ENCODE results near the gene OCA2.

OCA2 gene

DNA sequence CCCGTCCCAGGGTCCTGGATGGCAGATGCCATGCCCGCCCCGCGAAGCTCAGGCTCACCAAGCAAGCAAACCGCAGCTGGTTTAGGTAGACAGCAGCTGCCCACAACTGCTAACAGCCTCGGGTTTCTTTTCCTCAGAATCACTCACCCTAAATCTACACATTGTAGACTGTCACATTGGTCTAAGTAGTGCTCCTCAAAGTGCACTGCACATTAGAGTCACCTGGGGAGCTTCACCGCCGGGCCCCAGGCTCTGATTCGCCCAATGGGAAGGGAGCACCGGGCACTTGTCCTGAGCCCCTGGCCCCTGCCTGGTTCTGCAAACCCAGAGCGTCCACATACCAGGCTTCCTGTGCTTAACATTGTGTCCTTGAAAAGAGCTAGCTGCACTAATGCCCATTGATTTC lies 752 bp downstream of the OCA2 start:
- no peak overlapping the region for H2AFZ ChIP-seq (ENCODE audit: low read length)
- peaks cover 9% of the 10 kb centered on the region; the same call in 1 of the 2 replicates for H3K27me3 ChIP-seq (replicated peaks; ENCODE audit: insufficient read depth, low read length)
- no peaks in the 10 kb centered on the region for H3F3A ChIP-seq (ENCODE audit: insufficient read depth, low read length)
- no peak for DNase-seq
- H3K79me2 ChIP-seq (ENCODE audit: low read length), result no peaks in the 10 kb centered on the region
- no peaks in the 10 kb centered on the region for H4K20me1 ChIP-seq (ENCODE audit: insufficient read depth, low read length)
- no peaks in the 10 kb centered on the region for H3K9me2 ChIP-seq (replicated peaks; ENCODE audit: insufficient read depth, low read length)
- H3K4me1 ChIP-seq (ENCODE audit: low read length), result no peaks in the 10 kb centered on the region
- TF ChIP-seq EZH2phosphoT487 (IDR thresholded peaks at IDR 0.05; ENCODE audit: low read length) (no peak), EZH2 (optimal IDR thresholded peaks at IDR 0.05; ENCODE audit: low read depth, low read length) (no peak)
- TF ChIP-seq, protein P1, sequence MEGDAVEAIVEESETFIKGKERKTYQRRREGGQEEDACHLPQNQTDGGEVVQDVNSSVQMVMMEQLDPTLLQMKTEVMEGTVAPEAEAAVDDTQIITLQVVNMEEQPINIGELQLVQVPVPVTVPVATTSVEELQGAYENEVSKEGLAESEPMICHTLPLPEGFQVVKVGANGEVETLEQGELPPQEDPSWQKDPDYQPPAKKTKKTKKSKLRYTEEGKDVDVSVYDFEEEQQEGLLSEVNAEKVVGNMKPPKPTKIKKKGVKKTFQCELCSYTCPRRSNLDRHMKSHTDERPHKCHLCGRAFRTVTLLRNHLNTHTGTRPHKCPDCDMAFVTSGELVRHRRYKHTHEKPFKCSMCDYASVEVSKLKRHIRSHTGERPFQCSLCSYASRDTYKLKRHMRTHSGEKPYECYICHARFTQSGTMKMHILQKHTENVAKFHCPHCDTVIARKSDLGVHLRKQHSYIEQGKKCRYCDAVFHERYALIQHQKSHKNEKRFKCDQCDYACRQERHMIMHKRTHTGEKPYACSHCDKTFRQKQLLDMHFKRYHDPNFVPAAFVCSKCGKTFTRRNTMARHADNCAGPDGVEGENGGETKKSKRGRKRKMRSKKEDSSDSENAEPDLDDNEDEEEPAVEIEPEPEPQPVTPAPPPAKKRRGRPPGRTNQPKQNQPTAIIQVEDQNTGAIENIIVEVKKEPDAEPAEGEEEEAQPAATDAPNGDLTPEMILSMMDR (IDR thresholded peaks at IDR 0.05; ENCODE audit: low read length), result no peak
- H3K9me3 ChIP-seq (replicated peaks; ENCODE audit: insufficient read depth, low read length), result no peaks in the 10 kb centered on the region
- H3K9ac ChIP-seq (ENCODE audit: low read length), result no peak overlapping the region
- H3K27ac ChIP-seq (ENCODE audit: low read length), result no peak overlapping the region
- no peak overlapping the region for H3K4me3 ChIP-seq (ENCODE audit: low read length)
- no peaks in the 10 kb centered on the region for H3K36me3 ChIP-seq (replicated peaks; ENCODE audit: insufficient read depth, low read length)
- no peak overlapping the region for H3K4me2 ChIP-seq (ENCODE audit: low read depth, low read length)

DNA sequence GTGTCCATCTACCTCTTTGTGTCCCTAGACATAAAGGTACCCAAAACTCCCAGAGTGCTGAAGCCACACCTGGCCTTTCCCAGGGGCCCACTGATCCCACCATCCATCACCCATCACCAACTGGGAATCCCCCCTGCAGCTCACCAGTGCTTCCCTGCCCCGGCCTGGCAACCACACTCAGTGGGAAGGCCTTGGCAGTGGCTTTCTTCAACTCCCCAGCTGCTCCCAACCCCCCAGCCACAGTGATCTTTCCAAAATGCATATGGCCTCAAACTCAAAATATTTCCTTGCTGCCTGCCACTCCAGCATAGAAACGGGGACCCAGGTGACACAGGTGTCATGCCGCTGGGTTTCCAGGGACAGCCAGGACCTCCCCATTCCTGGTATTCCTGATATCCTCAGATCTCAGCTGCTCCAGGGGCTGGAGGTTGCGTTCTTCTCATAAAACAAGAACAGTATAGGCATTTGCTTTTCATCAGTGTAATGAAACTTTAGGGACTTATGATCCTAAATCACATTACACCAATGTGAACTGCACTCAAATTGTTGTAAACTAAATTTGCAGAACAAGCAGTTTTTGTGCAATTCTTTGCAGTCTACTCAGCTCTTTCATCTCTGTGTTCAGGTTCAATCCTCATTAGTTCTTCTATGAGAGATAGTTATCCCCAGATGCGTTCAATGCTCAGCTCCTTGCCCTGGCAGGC lies 1.3 kb downstream of the OCA2 start:
- H4K20me1 ChIP-seq (ENCODE audit: insufficient read depth, low read length), result no peaks in the 10 kb centered on the region
- H3K9me3 ChIP-seq (replicated peaks; ENCODE audit: insufficient read depth, low read length), result no peaks in the 10 kb centered on the region
- TF ChIP-seq, protein P1 (IDR thresholded peaks at IDR 0.05; ENCODE audit: low read length), result no peak
- TF ChIP-seq EZH2phosphoT487 (IDR thresholded peaks at IDR 0.05; ENCODE audit: low read length) (no peak), EZH2 (optimal IDR thresholded peaks at IDR 0.05; ENCODE audit: low read depth, low read length) (no peak)
- H3K27ac ChIP-seq (ENCODE audit: low read length), result no peak overlapping the region
- no peak overlapping the region for H3K4me2 ChIP-seq (ENCODE audit: low read depth, low read length)
- H3K4me3 ChIP-seq (ENCODE audit: low read length), result no peak overlapping the region
- H3K4me1 ChIP-seq (ENCODE audit: low read length), result no peaks in the 10 kb centered on the region
- no peaks in the 10 kb centered on the region for H3K79me2 ChIP-seq (ENCODE audit: low read length)
- H3K36me3 ChIP-seq (replicated peaks; ENCODE audit: insufficient read depth, low read length), result no peaks in the 10 kb centered on the region
- no peak overlapping the region for H3K9ac ChIP-seq (ENCODE audit: low read length)
- no peak for DNase-seq
- peaks cover 9% of the 10 kb centered on the region; the same call in 1 of the 2 replicates for H3K27me3 ChIP-seq (replicated peaks; ENCODE audit: insufficient read depth, low read length)
- no peak overlapping the region for H2AFZ ChIP-seq (ENCODE audit: low read length)
- no peaks in the 10 kb centered on the region for H3K9me2 ChIP-seq (replicated peaks; ENCODE audit: insufficient read depth, low read length)
- H3F3A ChIP-seq (ENCODE audit: insufficient read depth, low read length), result no peaks in the 10 kb centered on the region

DNA sequence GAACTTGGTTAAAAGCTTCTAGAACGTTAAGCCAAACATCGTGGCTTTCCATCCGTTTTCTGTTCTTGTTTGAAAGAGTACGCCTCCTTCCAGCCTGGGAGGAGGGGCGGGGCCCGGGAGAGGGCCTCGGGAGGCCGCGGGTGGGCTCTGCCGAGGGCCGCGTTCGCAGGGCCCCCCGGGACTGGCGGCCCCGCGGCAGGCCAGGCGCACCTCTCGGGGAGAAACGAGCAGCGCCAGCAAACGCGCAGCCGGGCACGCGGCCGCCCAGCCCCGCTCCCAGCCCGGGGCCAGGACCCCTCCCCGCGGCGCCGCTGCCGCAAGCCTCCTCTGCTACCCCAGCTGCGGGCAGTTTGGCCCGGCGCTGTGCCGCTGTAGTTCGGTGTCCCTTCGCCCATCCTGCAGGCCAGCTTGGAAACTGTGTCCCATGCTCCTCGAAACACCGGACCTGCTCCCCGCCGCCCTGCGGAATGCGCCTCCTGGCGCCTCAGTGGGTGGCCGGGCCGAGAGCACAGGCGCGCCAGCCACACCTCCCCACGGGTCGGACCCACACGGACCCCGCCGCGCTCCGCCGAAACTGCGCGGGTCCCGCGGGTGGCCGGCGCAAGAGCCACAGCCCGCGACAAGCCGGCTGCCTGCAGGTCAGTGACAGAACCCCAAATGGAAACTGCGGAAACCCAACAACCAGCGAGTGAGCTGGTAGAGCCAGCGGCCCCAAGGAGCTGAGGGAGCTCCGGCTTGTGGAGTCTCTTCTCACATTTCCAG lies 2.3 kb downstream of the OCA2 start:
- H3K9me3 ChIP-seq (replicated peaks; ENCODE audit: insufficient read depth, low read length), result no peaks in the 10 kb centered on the region
- H3K4me2 ChIP-seq (ENCODE audit: low read depth, low read length), result peak overlapping the region; percentile 84
- no peaks in the 10 kb centered on the region for H3F3A ChIP-seq (ENCODE audit: insufficient read depth, low read length)
- TF ChIP-seq EZH2phosphoT487 (IDR thresholded peaks at IDR 0.05; ENCODE audit: low read length), result no peak
- TF ChIP-seq, protein P1 (IDR thresholded peaks at IDR 0.05; ENCODE audit: low read length), result no peak
- TF ChIP-seq EZH2 (optimal IDR thresholded peaks at IDR 0.05; ENCODE audit: low read depth, low read length), result no peak
- no peaks in the 10 kb centered on the region for H3K4me1 ChIP-seq (ENCODE audit: low read length)
- no peak overlapping the region for H3K9ac ChIP-seq (ENCODE audit: low read length)
- peak overlapping the region; percentile 52 for H3K4me3 ChIP-seq (ENCODE audit: low read length)
- H3K36me3 ChIP-seq (replicated peaks; ENCODE audit: insufficient read depth, low read length), result no peaks in the 10 kb centered on the region
- H3K79me2 ChIP-seq (ENCODE audit: low read length), result no peaks in the 10 kb centered on the region
- peaks cover 9% of the 10 kb centered on the region; the same call in 1 of the 2 replicates for H3K27me3 ChIP-seq (replicated peaks; ENCODE audit: insufficient read depth, low read length)
- H2AFZ ChIP-seq (ENCODE audit: low read length), result peak overlapping the region; percentile 59; the same call in 1 of the 2 replicates
- H3K27ac ChIP-seq (ENCODE audit: low read length), result no peak overlapping the region
- no peaks in the 10 kb centered on the region for H3K9me2 ChIP-seq (replicated peaks; ENCODE audit: insufficient read depth, low read length)
- DNase-seq, result no peak
- H4K20me1 ChIP-seq (ENCODE audit: insufficient read depth, low read length), result no peaks in the 10 kb centered on the region
